PC-3 (cell line): ENCODE results near the gene JADE2. TPM values are rescaled to one million over a fixed set of nuclear protein-coding genes. Genes with fewer than 3 reads are reported as not detected.

Source experiments
- ATAC-seq: fragments of 200-7000 bp; cut with Tn5 transposase; 2 replicates; pipeline ENCODE4 v1.9.1; 2020; ENCODE audit warnings: mild to moderate bottlenecking, moderate library complexity
- BruUV-seq: library from RNA; stranded (reverse); fragments of 400-500 nt; replicated peaks from 2 replicates; lab custom pipeline; 2021; lab: Mats Ljungman, UMichigan
- CTCF ChIA-PET: fragments of 300-600 bp; sonication (Branson Sonifier 250); formaldehyde crosslinking; loops from one replicate; lab custom pipeline; 2022; ENCODE audit warnings: antibody characterized with exemption; lab: Charles Lee
- POLR2A ChIA-PET: fragments of 300-600 bp; sonication (Branson Sonifier 250); formaldehyde crosslinking; loops from one replicate; lab custom pipeline; 2022; ENCODE audit warnings: antibody characterized with exemption; ENCODE audit not compliant: unreplicated experiment; lab: Charles Lee
- DNase-seq: peaks from one replicate; pipeline ENCODE4 v3.0.0-alpha.2; 2015
- H2AFZ ChIP-seq: fragments of 300-600 bp; sonication (generic); 2 replicates; pipeline ENCODE4 v1.6.0; 2016; ENCODE audit warnings: antibody characterized with exemption, low read length
- H3F3A ChIP-seq: fragments of 300-600 bp; sonication (generic); one replicate; pipeline ENCODE4 v1.6.0; 2017; ENCODE audit warnings: antibody characterized with exemption, low read length, control low read depth, mild to moderate bottlenecking; ENCODE audit not compliant: unreplicated experiment
- H3K27ac ChIP-seq: fragments of 300-600 bp; sonication (generic); 2 replicates; pipeline ENCODE4 v1.5.1; 2016; ENCODE audit warnings: mild to moderate bottlenecking, low read length
- H3K27me3 ChIP-seq: fragments of 300-600 bp; sonication (generic); 2 replicates; pipeline ENCODE4 v1.6.1; 2016; ENCODE audit warnings: low read length, mixed read lengths
- H3K36me3 ChIP-seq: fragments of 300-600 bp; sonication (generic); 2 replicates; pipeline ENCODE4 v1.6.1; 2016; ENCODE audit warnings: low read depth, mixed run types, low read length, mixed read lengths
- H3K4me1 ChIP-seq: fragments of 300-600 bp; sonication (generic); 2 replicates; pipeline ENCODE4 v1.5.1; 2016; ENCODE audit warnings: low read length; ENCODE audit not compliant: insufficient read depth
- H3K4me2 ChIP-seq: fragments of 300-600 bp; sonication (generic); 2 replicates; pipeline ENCODE4 v1.6.0; 2016; ENCODE audit warnings: low read length
- H3K4me3 ChIP-seq: fragments of 300-600 bp; sonication (generic); 2 replicates; pipeline ENCODE4 v1.5.1; 2016; ENCODE audit warnings: mild to moderate bottlenecking, low read length, mixed read lengths
- H3K79me2 ChIP-seq: fragments of 300-600 bp; sonication (generic); 2 replicates; pipeline ENCODE4 v1.6.1; 2017; ENCODE audit warnings: low read length, mixed read lengths
- H3K9ac ChIP-seq: fragments of 300-600 bp; sonication (generic); 2 replicates; pipeline ENCODE4 v1.6.0; 2016; ENCODE audit warnings: mild to moderate bottlenecking, low read length
- H3K9me2 ChIP-seq: fragments of 300-600 bp; sonication (generic); replicated peaks from 2 replicates; pipeline ENCODE4 v1.6.1; 2016; ENCODE audit warnings: mixed run types, low read length, mixed read lengths
- H3K9me3 ChIP-seq: fragments of 300-600 bp; sonication (generic); 2 replicates; pipeline ENCODE4 v1.6.1; 2016; ENCODE audit warnings: low read length, mixed read lengths
- H4K20me1 ChIP-seq: fragments of 300-600 bp; sonication (generic); 2 replicates; pipeline ENCODE4 v1.6.1; 2016; ENCODE audit warnings: low read length, mixed read lengths
- CTCF ChIP-seq: fragments of 300-600 bp; sonication (generic); conservative IDR thresholded peaks from 2 replicates; pipeline ENCODE4 v1.5.1; 2017; ENCODE audit warnings: antibody characterized with exemption, low read depth, mild to moderate bottlenecking, low read length
- EZH2 ChIP-seq: fragments of 300-600 bp; sonication (generic); IDR thresholded peaks from one replicate; pipeline ENCODE4 v1.6.1; 2017; ENCODE audit warnings: antibody characterized with exemption, mild to moderate bottlenecking, low read length; ENCODE audit not compliant: unreplicated experiment
- EZH2phosphoT487 ChIP-seq: fragments of 300-600 bp; sonication (generic); IDR thresholded peaks from 2 replicates; pipeline ENCODE4 v1.6.1; 2018; ENCODE audit warnings: mild to moderate bottlenecking, antibody characterized with exemption, low read length, borderline replicate concordance
- intact Hi-C: fragments of 100-400 bp; cut with micrococcal nuclease; formaldehyde crosslinking; loops from 2 replicates; pipeline ENCODE4 v1.9.0; 2023
- total RNA-seq: library from RNA; depleted of rRNA; stranded (reverse); fragments of >200 nt; gene quantifications from 2 replicates; pipeline ENCODE4 v1.2.3, GENCODE V29; 2014

Gene JADE2
- total RNA-seq, 1 experiment from 2014 or later = 33.2 TPM

DNA sequence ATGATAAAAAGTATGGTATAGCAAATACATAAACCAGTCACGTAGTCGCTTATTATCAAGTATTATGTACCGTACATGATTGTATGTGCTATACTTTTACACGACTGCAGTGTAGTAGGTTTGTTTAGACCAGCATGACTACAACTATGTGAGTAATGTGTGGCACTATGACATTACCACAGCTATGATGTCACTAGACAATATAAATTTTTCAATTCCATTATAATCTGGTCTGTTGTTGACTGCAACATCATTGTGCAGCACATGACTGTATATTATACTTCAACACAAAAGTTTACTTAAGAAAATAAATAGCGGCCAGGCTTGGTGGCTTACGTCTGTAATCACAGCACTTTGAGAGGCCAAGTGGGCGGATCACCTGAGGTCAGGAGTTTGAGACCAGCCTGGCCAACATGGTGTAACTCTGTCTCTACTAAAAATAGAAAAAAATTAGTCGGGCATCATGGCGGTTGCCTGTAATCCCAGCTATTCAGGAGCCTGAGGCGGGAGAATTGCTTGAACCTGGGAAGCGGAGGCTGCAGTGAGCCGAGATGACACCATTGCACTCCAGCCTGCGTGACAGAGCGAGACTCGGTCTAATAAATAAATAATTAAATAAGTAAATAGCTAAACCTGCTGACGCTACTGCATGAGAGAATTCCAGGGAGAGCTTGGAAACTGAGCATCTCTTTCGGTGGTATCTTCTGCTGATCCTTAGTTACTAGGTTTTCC lies 24.6 kb upstream of the JADE2 start:
- Histone ChIP-seq H4K20me1 (no peaks in the 10 kb centered on the region), H3K27me3 (no peaks in the 10 kb centered on the region), H2AFZ (no peak overlapping the region), H3K79me2 (no peaks in the 10 kb centered on the region), H3K4me1 (peaks cover 43% of the 10 kb centered on the region), H3K9me3 (no peaks in the 10 kb centered on the region), H3K36me3 (no peaks in the 10 kb centered on the region), H3K27ac (no peak overlapping the region), H3K4me3 (no peak overlapping the region), H3F3A (peaks cover 10% of the 10 kb centered on the region), H3K9ac (no peak overlapping the region), H3K9me2 (no peaks in the 10 kb centered on the region), H3K4me2 (no peak overlapping the region)
- intact Hi-C loops = no loop called here
- DNase-seq (no peak), ATAC-seq (no peak)
- ChIA-PET POLR2A (no interaction called here), CTCF (no interaction called here)
- no TSS peak for BruUV-seq
- TF ChIP-seq EZH2 (no peak), CTCF (no peak), EZH2phosphoT487 (no peak)

- Histone ChIP-seq H3K79me2 (peaks cover 7% of the 10 kb centered on the region; the same call in 1 of the 2 replicates), H3K27ac (no peak overlapping the region), H3K36me3 (no peaks in the 10 kb centered on the region), H3K9me3 (no peaks in the 10 kb centered on the region), H3F3A (peaks cover 10% of the 10 kb centered on the region), H3K27me3 (no peaks in the 10 kb centered on the region), H3K4me1 (peaks cover 57% of the 10 kb centered on the region), H3K4me2 (no peak overlapping the region), H4K20me1 (no peaks in the 10 kb centered on the region), H3K4me3 (no peak overlapping the region), H3K9ac (no peak overlapping the region), H2AFZ (no peak overlapping the region), H3K9me2 (no peaks in the 10 kb centered on the region)
- intact Hi-C loops = no loop called here
- ChIA-PET CTCF (no interaction called here), POLR2A (interaction anchor here (0.6 kb wide), 1 partner anchor 89 kb away, joined by 4 read pairs; no protein-coding TSS in a partner anchor)
- BruUV-seq = no TSS peak
- ATAC-seq (no peak), DNase-seq (no peak)
- no peak for TF ChIP-seq EZH2
- no peak for TF ChIP-seq CTCF
- no peak for TF ChIP-seq EZH2phosphoT487
These were observed 23.2 kb upstream of the JADE2 start for GRCh38 chr5:134502259-134502658.
